OCI-LY7 (cell line): ENCODE results near the gene MYMK.

ENCODE experiments used
- EZH2phosphoT487 ChIP-seq: fragments of 200-600 bp; sonication (generic); IDR thresholded peaks from 2 replicates; pipeline ENCODE4 v1.6.1; 2018; ENCODE audit warnings: low read depth, borderline replicate concordance, mild to moderate bottlenecking, mixed run types, antibody characterized with exemption, low read length, moderate library complexity, mixed read lengths
- TF ChIP-seq, protein P1 (sequence below): fragments of 200-600 bp; sonication (generic); conservative IDR thresholded peaks from 2 replicates; pipeline ENCODE4 v1.5.1; 2014; ENCODE audit warnings: mild to moderate bottlenecking, antibody characterized with exemption, low read length, moderate library complexity, mixed read lengths

DNA sequence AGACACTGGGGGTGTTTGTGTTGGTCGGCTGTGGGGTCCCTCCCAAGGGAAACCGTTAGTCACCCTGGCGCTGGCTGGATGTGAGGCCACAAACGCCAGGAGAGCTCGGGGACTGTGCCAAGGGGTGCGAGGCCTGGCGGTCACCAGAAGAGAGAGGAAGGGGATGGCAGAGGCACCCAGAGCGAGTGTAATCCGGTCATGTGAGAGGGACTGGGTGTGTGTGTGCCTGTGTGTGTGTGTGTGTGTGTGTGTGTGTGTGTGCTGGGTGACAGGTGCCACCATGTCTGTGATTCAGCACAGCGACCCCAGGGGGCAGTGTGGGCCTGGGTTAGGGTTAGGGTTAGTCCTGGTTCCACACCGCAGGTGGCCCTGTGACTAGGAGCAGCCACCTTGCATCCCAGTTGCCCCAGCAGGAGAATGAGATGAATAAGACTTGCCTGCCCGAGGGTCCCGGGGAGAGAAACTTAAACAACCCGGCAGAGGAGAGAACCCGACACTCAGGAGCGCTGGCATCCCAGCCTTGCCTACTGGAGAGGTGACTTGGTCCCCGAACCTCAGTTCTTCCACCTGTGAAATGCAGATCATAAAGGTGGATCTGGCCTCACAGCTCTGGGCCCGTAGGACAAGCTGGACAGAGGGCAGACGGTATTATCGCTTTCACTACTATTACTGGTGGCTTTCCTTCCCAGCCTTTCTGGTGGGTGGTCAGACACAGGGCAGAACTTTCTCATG lies 8.3 kb upstream of the MYMK start:
- TF ChIP-seq, protein P1, sequence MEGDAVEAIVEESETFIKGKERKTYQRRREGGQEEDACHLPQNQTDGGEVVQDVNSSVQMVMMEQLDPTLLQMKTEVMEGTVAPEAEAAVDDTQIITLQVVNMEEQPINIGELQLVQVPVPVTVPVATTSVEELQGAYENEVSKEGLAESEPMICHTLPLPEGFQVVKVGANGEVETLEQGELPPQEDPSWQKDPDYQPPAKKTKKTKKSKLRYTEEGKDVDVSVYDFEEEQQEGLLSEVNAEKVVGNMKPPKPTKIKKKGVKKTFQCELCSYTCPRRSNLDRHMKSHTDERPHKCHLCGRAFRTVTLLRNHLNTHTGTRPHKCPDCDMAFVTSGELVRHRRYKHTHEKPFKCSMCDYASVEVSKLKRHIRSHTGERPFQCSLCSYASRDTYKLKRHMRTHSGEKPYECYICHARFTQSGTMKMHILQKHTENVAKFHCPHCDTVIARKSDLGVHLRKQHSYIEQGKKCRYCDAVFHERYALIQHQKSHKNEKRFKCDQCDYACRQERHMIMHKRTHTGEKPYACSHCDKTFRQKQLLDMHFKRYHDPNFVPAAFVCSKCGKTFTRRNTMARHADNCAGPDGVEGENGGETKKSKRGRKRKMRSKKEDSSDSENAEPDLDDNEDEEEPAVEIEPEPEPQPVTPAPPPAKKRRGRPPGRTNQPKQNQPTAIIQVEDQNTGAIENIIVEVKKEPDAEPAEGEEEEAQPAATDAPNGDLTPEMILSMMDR, result peak; percentile 85
- TF ChIP-seq EZH2phosphoT487, result no peak
